HUES64 (cell line): ENCODE measurements around the gene SRGAP2B.
"Not testable (repeated sequence)": the region's sequence is repeated elsewhere in the genome, so short reads cannot be mapped to it uniquely, and the experiment has no call there.

Experiments
- H3K27ac ChIP-seq: 2 replicates; pipeline ENCODE4 v1.7.0; 2013; ENCODE audit warnings: low read depth, low read length, inconsistent platforms
- H3K27me3 ChIP-seq: 2 replicates; pipeline ENCODE4 v1.6.1; 2013; ENCODE audit warnings: mild to moderate bottlenecking, low read length; ENCODE audit not compliant: insufficient read depth
- H3K36me3 ChIP-seq: 2 replicates; pipeline ENCODE4 v1.6.1; 2013; ENCODE audit warnings: mild to moderate bottlenecking, low read length; ENCODE audit not compliant: insufficient read depth
- H3K4me1 ChIP-seq: 2 replicates; pipeline ENCODE4 v1.6.1; 2013; ENCODE audit warnings: mild to moderate bottlenecking, low read length, moderate library complexity; ENCODE audit not compliant: insufficient read depth
- H3K4me3 ChIP-seq: 2 replicates; pipeline ENCODE4 v1.5.1; 2013; ENCODE audit warnings: mild to moderate bottlenecking, low read length, moderate library complexity
- H3K9ac ChIP-seq: 2 replicates; pipeline ENCODE4 v1.6.1; 2013; ENCODE audit warnings: mild to moderate bottlenecking, low read depth, low read length
- H3K9me3 ChIP-seq: 2 replicates; pipeline ENCODE4 v1.6.1; 2013; ENCODE audit warnings: low read depth, low read length; ENCODE audit not compliant: insufficient read depth
- WGBS: fragments of 150-250, 120-280 bp; methylation state at CpG from one replicate; pipeline ENCODE4 v1.1.7; 2013; ENCODE audit warnings: missing lambda C conversion rate; 5-methylcytosine and 5-hydroxymethylcytosine counted together

Gene SRGAP2B

GRCh38 chr1:144894454-144895201 is 200.5 kb downstream of the SRGAP2B start:
- not testable (repeated sequence) for H3K9me3 ChIP-seq, H3K27me3 ChIP-seq, H3K9ac ChIP-seq, H3K27ac ChIP-seq, H3K36me3 ChIP-seq, H3K4me3 ChIP-seq, H3K4me1 ChIP-seq
- WGBS: no CpG with 5 or more reads among the region's 5 CpGs

DNA sequence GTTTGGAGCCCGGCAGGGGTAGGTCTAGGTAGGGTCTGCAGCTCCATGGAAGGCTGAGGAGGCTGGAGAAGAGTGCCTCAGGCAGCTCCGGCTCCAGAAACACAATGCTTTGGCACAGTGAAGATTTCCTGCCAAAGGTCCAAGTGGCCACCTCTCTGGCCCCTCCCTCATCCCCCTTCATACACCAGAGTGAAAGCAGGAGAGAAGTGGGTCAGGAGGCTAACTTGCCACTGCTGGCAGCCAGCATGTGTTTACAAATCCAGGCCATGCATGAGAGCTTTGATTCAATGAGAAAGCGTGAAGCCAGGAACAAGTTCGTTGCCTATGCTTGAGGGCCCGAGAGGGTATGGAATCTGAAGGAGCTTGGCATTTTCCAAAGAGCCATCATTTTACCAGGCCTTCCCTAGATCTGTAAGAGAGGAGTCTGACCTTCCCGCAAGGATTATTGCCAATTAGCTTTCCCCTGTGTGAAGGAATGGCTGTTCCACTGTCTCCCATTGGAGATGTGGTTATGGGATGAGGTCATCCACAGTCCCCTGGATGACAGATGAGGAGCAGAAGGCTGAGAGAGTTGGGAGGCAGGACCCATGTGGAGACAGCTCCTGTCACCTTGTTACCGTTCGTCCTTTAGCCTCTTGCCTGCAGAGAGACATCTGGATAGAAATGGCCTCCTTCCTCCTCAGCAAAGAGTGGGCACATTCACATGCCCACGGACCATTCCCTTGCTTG is 201.3 kb downstream of the SRGAP2B start:
- WGBS: 83% methylated on average over 3 of the region's 9 CpGs
- not testable (repeated sequence) for H3K27me3 ChIP-seq, H3K9me3 ChIP-seq, H3K4me1 ChIP-seq, H3K36me3 ChIP-seq, H3K27ac ChIP-seq, H3K9ac ChIP-seq, H3K4me3 ChIP-seq

DNA sequence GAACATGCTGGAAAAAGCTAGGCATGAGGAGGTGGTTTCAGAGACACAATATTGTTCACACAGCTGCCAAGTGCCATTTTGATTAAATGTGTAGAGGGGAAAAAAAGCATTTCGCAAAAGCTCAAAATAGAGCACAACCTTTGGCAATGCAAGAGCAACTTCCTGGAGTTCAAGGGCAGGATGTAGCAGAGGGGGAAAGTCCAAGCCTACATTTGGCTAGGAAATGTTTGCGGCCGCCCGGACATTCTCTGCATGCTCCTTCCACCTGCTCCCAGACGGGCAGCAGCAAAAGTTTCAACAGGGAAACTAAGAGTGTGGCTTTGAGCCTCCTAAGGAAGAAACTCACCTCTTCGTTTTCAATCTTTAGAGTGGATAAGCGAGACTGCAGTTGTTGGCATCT is 202.1 kb downstream of the SRGAP2B start:
- H3K27ac ChIP-seq, H3K36me3 ChIP-seq, H3K4me3 ChIP-seq, H3K9me3 ChIP-seq, H3K27me3 ChIP-seq, H3K4me1 ChIP-seq, H3K9ac ChIP-seq: not testable (repeated sequence)
- no CpG with 5 or more reads among the region's 7 CpGs for WGBS

- not testable (repeated sequence) for H3K4me3 ChIP-seq, H3K9ac ChIP-seq, H3K9me3 ChIP-seq, H3K4me1 ChIP-seq, H3K27me3 ChIP-seq, H3K36me3 ChIP-seq, H3K27ac ChIP-seq
- no CpG with 5 or more reads among the region's 3 CpGs for WGBS
These were observed 205.5 kb downstream of the SRGAP2B start for GRCh38 chr1:144889450-144890115.

GRCh38 chr1:144883022-144883421 is 212.1 kb downstream of the SRGAP2B start:
- 0 out of 2 replicates have a peak overlapping the region, but pooled peaks have one; percentile 7 for H3K4me3 ChIP-seq
- H3K27ac ChIP-seq: not testable (repeated sequence)

GRCh38 chr1:144882343-144882742 is 212.8 kb downstream of the SRGAP2B start:
- not testable (repeated sequence) for H3K36me3 ChIP-seq, H3K9me3 ChIP-seq, H3K4me1 ChIP-seq, H3K9ac ChIP-seq, H3K27ac ChIP-seq, H3K27me3 ChIP-seq, H3K4me3 ChIP-seq
- 0% methylated on average over 11 of the region's 42 CpGs for WGBS

More at GRCh38 chr1:144883022-144883421, 212.1 kb downstream of the SRGAP2B start:
- not testable (repeated sequence) for H3K4me1 ChIP-seq, H3K9me3 ChIP-seq, H3K9ac ChIP-seq, H3K27me3 ChIP-seq, H3K36me3 ChIP-seq
- under 1% methylated on average over 46 of the region's 47 CpGs for WGBS

DNA sequence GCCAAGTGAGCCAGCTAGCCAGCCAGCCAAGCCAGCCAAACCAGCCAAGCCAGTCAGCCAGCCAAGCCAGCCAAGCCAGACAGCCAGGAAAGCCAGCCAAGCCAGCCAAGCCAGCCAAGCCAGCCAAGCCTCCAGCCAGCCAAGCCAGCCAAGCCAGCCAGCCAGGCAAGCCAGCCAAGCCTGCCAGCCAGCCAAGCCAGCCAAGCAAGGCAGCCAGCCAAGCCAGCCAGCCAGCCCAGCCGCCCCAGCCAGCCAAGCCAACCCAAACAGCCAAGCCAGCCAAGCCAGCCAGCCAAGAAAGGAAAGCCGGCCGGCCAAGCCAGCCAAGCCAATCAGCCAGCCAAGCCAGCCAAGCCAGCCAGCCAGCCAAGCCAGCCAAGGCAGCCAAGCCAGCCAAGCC is 236.5 kb downstream of the SRGAP2B start:
- not testable (repeated sequence) for H3K9me3 ChIP-seq, H3K4me1 ChIP-seq, H3K9ac ChIP-seq, H3K4me3 ChIP-seq, H3K27me3 ChIP-seq, H3K36me3 ChIP-seq, H3K27ac ChIP-seq
- WGBS: no CpG with 5 or more reads among the region's 3 CpGs
